Kidney epithelial cell (primary cell): ENCODE measurements around the gene RHOH. TPM values are rescaled to one million over a fixed set of nuclear protein-coding genes. Genes with fewer than 3 reads are reported as not detected.

ENCODE experiments used
- DNase-seq: peaks from one replicate; pipeline ENCODE4 v3.0.0-alpha.2; 2010; ENCODE audit warnings: low read depth
- H3K27me3 ChIP-seq: 2 replicates; pipeline ENCODE4 v1.6.0; 2011; ENCODE audit warnings: low read length; ENCODE audit not compliant: control insufficient read depth, insufficient read depth
- H3K36me3 ChIP-seq: 2 replicates; pipeline ENCODE4 v1.5.1; 2011; ENCODE audit warnings: low read length; ENCODE audit not compliant: control insufficient read depth, insufficient read depth
- H3K4me3 ChIP-seq: 2 replicates; pipeline ENCODE4 v1.5.1; 2011; ENCODE audit warnings: low read depth, mild to moderate bottlenecking, control low read depth, low read length
- CTCF ChIP-seq: IDR thresholded peaks from 2 replicates; pipeline ENCODE4 v1.5.1; 2011; ENCODE audit warnings: mild to moderate bottlenecking, moderate library complexity, low read length, control low read depth, inconsistent platforms; ENCODE audit not compliant: insufficient read depth, poor library complexity, severe bottlenecking
- total RNA-seq: library from RNA; depleted of rRNA; stranded (reverse); fragments of >200 nt; gene quantifications from 2 replicates; pipeline ENCODE4 v1.2.3, GENCODE V29; 2015

The RHOH gene
- total RNA-seq, 1 donor from 2014 or later: not detected

GRCh38 chr4:40264995-40265909 lies 68.4 kb downstream of the RHOH start:
- Histone ChIP-seq H3K27me3 (no peaks in the 10 kb centered on the region), H3K36me3 (no peaks in the 10 kb centered on the region), H3K4me3 (no peak overlapping the region)
- no peak for TF ChIP-seq CTCF
- no peak for DNase-seq

GRCh38 chr4:40265910-40266274 lies 69.1 kb downstream of the RHOH start:
- no peaks in the 10 kb centered on the region for H3K36me3 ChIP-seq
- TF ChIP-seq CTCF: no peak
- H3K4me3 ChIP-seq: no peak overlapping the region
- H3K27me3 ChIP-seq: no peaks in the 10 kb centered on the region
- no peak for DNase-seq

GRCh38 chr4:40269133-40269532 lies 72.3 kb downstream of the RHOH start:
- Histone ChIP-seq H3K36me3 (no peaks in the 10 kb centered on the region), H3K4me3 (no peak overlapping the region), H3K27me3 (no peaks in the 10 kb centered on the region)
- no peak for DNase-seq
- TF ChIP-seq CTCF: no peak

- no peak overlapping the region for H3K4me3 ChIP-seq
- no peak for DNase-seq
- no peaks in the 10 kb centered on the region for H3K36me3 ChIP-seq
- no peaks in the 10 kb centered on the region for H3K27me3 ChIP-seq
- TF ChIP-seq CTCF: no peak
Measured at GRCh38 chr4:40270609-40271008, 73.8 kb downstream of the RHOH start.

GRCh38 chr4:40275065-40275730 lies 78.4 kb downstream of the RHOH start:
- Histone ChIP-seq H3K36me3 (no peaks in the 10 kb centered on the region), H3K4me3 (no peak overlapping the region), H3K27me3 (no peaks in the 10 kb centered on the region)
- TF ChIP-seq CTCF: no peak
- no peak for DNase-seq
